Right ventricle myocardium inferior (tissue), 1 donor: ENCODE data around the gene ARPP21. TPM values are rescaled to one million over a fixed set of nuclear protein-coding genes. Genes with fewer than 3 reads are reported as not detected.

Experiments used
- ATAC-seq: fragments of 200-7000 bp; cut with Tn5 transposase; one replicate; pipeline ENCODE4 v1.9.1; 2020; ENCODE audit warnings: mild to moderate bottlenecking, moderate library complexity
- DNase-seq: peaks from one replicate; pipeline ENCODE4 v3.0.0; 2021; ENCODE audit errors: missing footprints
- intact Hi-C: fragments of 100-400 bp; cut with DNase I; formaldehyde crosslinking; loops from one replicate; pipeline ENCODE4 v1.11.0; 2022
- total RNA-seq: library from RNA; stranded (reverse); fragmentation: NEBNext Ultra II Directional; extraction: Animal tissue kit (Norgen Biotek cat#: 25700); gene quantifications from one replicate; pipeline ENCODE4 v1.2.1, GENCODE V29; 2021
- donor health status: DM: no; HTN: yes; CAD: no; lungs with severe emphysema.

The ARPP21 gene
- total RNA-seq, 1 donor from 2014 or later = not detected

GRCh38 chr3:35640190-35641165 is 1.2 kb downstream of the ARPP21 start:
- no peak for ATAC-seq
- intact Hi-C loops = no loop called here

GRCh38 chr3:35641331-35641730 is 2.0 kb downstream of the ARPP21 start:
- DNase-seq (no peak), ATAC-seq (no peak)
- intact Hi-C loops = no loop called here

More at GRCh38 chr3:35640190-35641165, 1.2 kb downstream of the ARPP21 start:
- no peak for DNase-seq

- intact Hi-C loops = no loop called here
- ATAC-seq (no peak), DNase-seq (no peak)
Measured at GRCh38 chr3:35641920-35642527, 2.7 kb downstream of the ARPP21 start.

- no peak for DNase-seq
- no peak for ATAC-seq
- intact Hi-C loops = no loop called here
Measured at GRCh38 chr3:35643495-35643894, 4.2 kb downstream of the ARPP21 start.

GRCh38 chr3:35644451-35644850 is 5.1 kb downstream of the ARPP21 start:
- intact Hi-C loops = no loop called here
- no peak for DNase-seq
- ATAC-seq = no peak

- intact Hi-C loops = no loop called here
- DNase-seq (no peak), ATAC-seq (no peak)
Measured at GRCh38 chr3:35645189-35645588, 5.9 kb downstream of the ARPP21 start.

- intact Hi-C loops = no loop called here
- DNase-seq (no peak), ATAC-seq (no peak)
Measured at GRCh38 chr3:35646081-35646480, 6.8 kb downstream of the ARPP21 start.

- intact Hi-C loops = no loop called here
- DNase-seq (no peak), ATAC-seq (no peak)
Measured at GRCh38 chr3:35647461-35647860, 8.1 kb downstream of the ARPP21 start.

- DNase-seq (no peak), ATAC-seq (no peak)
- intact Hi-C loops = no loop called here
Measured at GRCh38 chr3:35648347-35648746, 9.0 kb downstream of the ARPP21 start.

- intact Hi-C loops = no loop called here
- ATAC-seq = no peak
- DNase-seq = no peak
Measured at GRCh38 chr3:35649405-35649804, 10.1 kb downstream of the ARPP21 start.

- ATAC-seq (no peak), DNase-seq (no peak)
- intact Hi-C loops = no loop called here
Measured at GRCh38 chr3:35651426-35651825, 12.1 kb downstream of the ARPP21 start.

- intact Hi-C loops = no loop called here
Measured at GRCh38 chr3:35651851-35652250, 12.5 kb downstream of the ARPP21 start.

GRCh38 chr3:35653347-35653746 is 14.0 kb downstream of the ARPP21 start:
- ATAC-seq (no peak), DNase-seq (no peak)
- intact Hi-C loops = no loop called here

More at GRCh38 chr3:35651851-35652250, 12.5 kb downstream of the ARPP21 start:
- ATAC-seq (no peak), DNase-seq (no peak)

- intact Hi-C loops = no loop called here
- no peak for DNase-seq
- no peak for ATAC-seq
Measured at GRCh38 chr3:35654476-35654875, 15.2 kb downstream of the ARPP21 start.

GRCh38 chr3:35658686-35659085 is 19.4 kb downstream of the ARPP21 start:
- intact Hi-C loops = no loop called here
- DNase-seq (no peak), ATAC-seq (no peak)

- ATAC-seq (no peak), DNase-seq (no peak)
- intact Hi-C loops = no loop called here
Measured at GRCh38 chr3:35659768-35660167, 20.4 kb downstream of the ARPP21 start.

- peak; percentile 91 for ATAC-seq
- no peak for DNase-seq
- intact Hi-C loops = no loop called here
Measured at GRCh38 chr3:35663471-35663870, 24.1 kb downstream of the ARPP21 start.

- intact Hi-C loops = no loop called here
- DNase-seq = peak; percentile 73
- ATAC-seq = peak; percentile 84
Measured at GRCh38 chr3:35664460-35664919, 25.2 kb downstream of the ARPP21 start.

GRCh38 chr3:35665390-35666055 is 26.2 kb downstream of the ARPP21 start:
- no peak for ATAC-seq
- intact Hi-C loops = no loop called here
- DNase-seq = no peak
